Heart right ventricle (tissue), 16 donors: ENCODE data around the gene COPS4. TPM values are rescaled to one million over a fixed set of nuclear protein-coding genes. Genes with fewer than 3 reads are reported as not detected.

Experiments used
- ATAC-seq, 8 donors: fragments of 200-7000 bp; cut with Tn5 transposase; one replicate each; pipeline ENCODE4 v1.9.1; 2020; ENCODE audit warnings: mild to moderate bottlenecking in 8 of 8, moderate library complexity in 8 of 8, moderate number of reproducible peaks in 1 of 8
- DNase-seq, 2 donors: peaks; one replicate each; pipeline ENCODE4 v3.0.0-alpha.2; 2020
- H3K27ac ChIP-seq, 10 donors: fragments of 200-600 bp; sonication (generic) in 2 of 10; one replicate each; pipeline versions ENCODE4 v1.5.0 to v1.8.0; 2020 to 2022; ENCODE audit warnings: mild to moderate bottlenecking in 3 of 10
- H3K27me3 ChIP-seq, 7 donors: fragments of 200-600 bp; one replicate each; pipeline ENCODE4 v1.8.0; 2021 to 2022; ENCODE audit warnings: mild to moderate bottlenecking in 2 of 7
- H3K36me3 ChIP-seq, 9 donors: fragments of 200-600 bp; sonication (generic) in 1 of 9; one replicate each; pipeline versions ENCODE4 v1.5.0 to v1.8.0; 2020 to 2022; ENCODE audit warnings: mild to moderate bottlenecking in 2 of 9
- H3K4me1 ChIP-seq, 9 donors: fragments of 200-600 bp; sonication (generic) in 1 of 9; one replicate each; pipeline versions ENCODE4 v1.5.0 to v1.8.0; 2020 to 2022; ENCODE audit warnings: mild to moderate bottlenecking in 4 of 9
- H3K4me3 ChIP-seq, 10 donors: fragments of 200-600 bp; sonication (generic) in 2 of 10; one replicate each; pipeline versions ENCODE4 v1.5.0 to v1.8.0; 2020 to 2022; ENCODE audit warnings: mild to moderate bottlenecking in 7 of 10, moderate library complexity in 2 of 10
- H3K9me3 ChIP-seq, 11 donors: fragments of 200-600 bp in 10 of 11; sonication (generic) in 2 of 11; one replicate each; pipeline versions ENCODE4 v1.5.0 to v1.8.0; 2013 to 2022; ENCODE audit warnings: mild to moderate bottlenecking in 2 of 11, control low read depth in 1 of 11, moderate library complexity in 1 of 11
- whole genome bisulfite sequencing, 2 donors: extraction: QIAGEN DNeasy Blood & Tissue Kit; methylation state at CpG; one replicate each; pipeline ENCODE4 v1.1.7; 2013; ENCODE audit warnings: inconsistent platforms in 1 of 2; 5-methylcytosine and 5-hydroxymethylcytosine counted together
- intact Hi-C, 10 donors: fragments of 100-400 bp; cut with DNase I; formaldehyde crosslinking; loops; one replicate each; pipeline versions ENCODE4 v1.11.1 to v1.14.2; 2022
- polyA plus RNA-seq, 2 donors: library from polyadenylated mRNA; stranded (reverse); fragments of 200-250 nt; gene quantifications; one replicate each; pipeline ENCODE4 v1.2.3, GENCODE V29; 2013
- total RNA-seq, 10 donors: library from RNA; stranded (reverse); fragmentation: NEBNext Ultra II Directional in 3 of 10; extraction: Animal tissue kit (Norgen Biotek cat#: 25700) in 3 of 10; gene quantifications; one replicate each; pipeline versions ENCODE4 v1.2.1 to v1.2.4, GENCODE V29; 2021 to 2023
- TF ChIP-seq, protein P1 (sequence below), 9 donors: fragments of 200-600 bp; sonication (generic) in 2 of 9; IDR thresholded peaks; one replicate each; pipeline versions ENCODE4 v1.5.0 to v1.8.0; 2021 to 2022; ENCODE audit warnings: antibody characterized with exemption in 9 of 9, mild to moderate bottlenecking in 5 of 9, moderate library complexity in 1 of 9
- donor health status: Arrhythmogenic right ventricular cardiomyopathy.
- donor health status: ischemic (EF 13 %, LVEDD 7.1; RV severe dilation, severe dysfunction).
- donor health status: healthy with polysubstance abuse.
- donor health status: DM: no; HTN: yes; CAD: no.
- donor health status: DM: no; HTN: no; CAD: no.
- donor health status: ischemic (EF 25% LVEDD 6.9; RV normal size, moderate dysfunction).
- donor health status: ischemic (EF 25% LVEDD 5.7; RV mildly dilated, moderate dysfunction).
- donor health status: healthy.
- donor health status: DM: yes; HTN: yes; CAD: no.
- donor health status: Ischemic cardiomyopathy.
- donor health status: ischemic (EF 35%, LVEDD 5.7; RV mildly dilated, moderate dysfunction).
- donor health status: nonischemic (EF 11% LVEDD 7.7; RV severe dilation, severe dysfunction).
- donor health status: DM: yes; HTN: yes; CAD: no.
- donor health status: PGD.
- donor health status: ischemic (EF 29% LVEDD 5.4; RV normal size, mild dysfunction).
- donor health status: nonischemic (EF 23%, LVEDD 6.1; RV moderate dilation, normal function).

COPS4 gene
- total and polyA plus RNA-seq, 12 donors = 12.5 to 65.1 (median 57.2) TPM

DNA sequence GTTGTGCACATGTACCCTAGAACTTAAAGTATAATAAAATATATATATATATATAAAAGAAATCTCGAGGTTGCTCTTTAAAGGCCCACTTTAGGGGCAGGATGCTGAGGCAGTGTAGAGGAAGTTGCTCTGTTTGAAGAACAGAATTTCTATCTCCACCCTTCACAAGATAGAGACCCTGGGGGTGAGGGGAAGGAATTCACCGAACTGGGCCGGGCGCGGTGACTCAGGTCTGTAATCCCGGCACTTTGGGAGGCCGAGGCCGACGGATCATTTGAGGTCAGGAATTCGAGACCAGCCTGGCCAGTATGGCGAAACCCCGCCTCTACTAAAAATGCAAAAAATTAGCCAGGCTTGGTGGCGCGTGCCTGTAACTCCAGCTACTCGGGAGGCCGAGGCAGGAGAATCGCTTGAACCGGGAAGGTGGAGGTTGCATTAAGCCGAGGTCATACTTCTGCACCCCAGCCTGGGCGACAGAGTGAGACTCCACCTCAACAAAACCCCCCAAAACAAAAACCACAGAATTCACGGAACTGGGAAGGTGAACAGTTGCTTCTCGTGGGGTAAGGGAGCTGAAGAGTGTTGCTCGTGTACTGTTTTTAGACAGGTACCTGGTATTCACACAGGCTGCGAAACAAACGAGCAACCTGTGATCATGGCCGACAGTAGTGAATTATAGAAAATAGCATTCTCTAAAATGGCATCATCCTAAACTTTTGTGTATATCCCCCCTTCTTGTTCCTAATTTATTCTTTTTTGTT, 73.3 kb downstream of the COPS4 start:
- no peak for DNase-seq
- peak overlapping the region in 1 of 10 donors; percentile 65 for H3K4me3 ChIP-seq
- intact Hi-C loops = no loop called here

DNA sequence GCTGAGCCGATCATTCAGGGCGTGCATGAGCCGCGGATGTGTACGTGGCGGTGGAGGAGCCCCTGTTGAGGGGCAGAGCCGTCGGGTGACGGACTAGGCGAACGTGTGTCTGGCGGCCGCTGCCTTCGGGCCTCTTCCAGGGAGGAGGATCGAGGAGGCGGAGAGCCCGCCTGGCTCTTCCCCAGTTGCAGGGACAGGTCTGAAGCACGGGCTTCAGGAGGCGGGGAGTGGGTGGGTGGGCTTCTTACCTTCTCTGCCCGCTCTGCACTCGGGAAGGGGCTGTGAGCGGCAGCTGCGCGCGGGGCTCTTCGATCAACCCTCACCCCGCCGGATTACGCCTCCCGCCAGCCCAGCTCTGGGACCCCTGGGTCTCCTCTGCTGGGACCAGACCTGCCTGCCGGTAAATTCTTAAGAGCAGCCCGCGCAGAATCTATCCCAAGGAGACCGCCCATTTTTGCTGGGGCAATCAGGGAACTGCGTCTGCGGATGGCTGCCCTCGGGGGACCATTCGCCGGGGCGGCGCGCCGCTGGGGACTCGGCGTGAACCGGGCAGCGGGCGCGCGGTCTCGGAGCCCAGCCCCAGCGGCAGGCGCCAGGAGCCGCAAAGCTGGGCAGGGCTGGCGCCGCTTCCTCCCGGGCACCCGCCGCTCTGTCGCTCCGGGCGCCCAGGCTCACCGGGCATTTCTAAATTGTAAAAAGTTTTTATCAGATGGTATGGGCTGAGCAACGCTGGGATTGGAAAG, 74.7 kb downstream of the COPS4 start:
- 1 to 2% methylated on average over 59 to 64 of the region's 64 CpGs for WGBS, 2 donors
- DNase-seq (peak in 1 of 2 donors; percentile 36), ATAC-seq (peak; percentile 70 to 85 (median 78))
- peaks cover 0 to 9% (median 0%) of the 10 kb centered on the region in 9 donors for H3K36me3 ChIP-seq
- peak overlapping the region in 3 of 10 donors; percentile 22 to 89 (median 56) for H3K27ac ChIP-seq
- H3K4me3 ChIP-seq = peak overlapping the region; percentile 32 to 68 (median 58)
- H3K4me1 ChIP-seq = peaks cover 0 to 32% (median 11%) of the 10 kb centered on the region in 9 donors
- TF ChIP-seq, protein P1, sequence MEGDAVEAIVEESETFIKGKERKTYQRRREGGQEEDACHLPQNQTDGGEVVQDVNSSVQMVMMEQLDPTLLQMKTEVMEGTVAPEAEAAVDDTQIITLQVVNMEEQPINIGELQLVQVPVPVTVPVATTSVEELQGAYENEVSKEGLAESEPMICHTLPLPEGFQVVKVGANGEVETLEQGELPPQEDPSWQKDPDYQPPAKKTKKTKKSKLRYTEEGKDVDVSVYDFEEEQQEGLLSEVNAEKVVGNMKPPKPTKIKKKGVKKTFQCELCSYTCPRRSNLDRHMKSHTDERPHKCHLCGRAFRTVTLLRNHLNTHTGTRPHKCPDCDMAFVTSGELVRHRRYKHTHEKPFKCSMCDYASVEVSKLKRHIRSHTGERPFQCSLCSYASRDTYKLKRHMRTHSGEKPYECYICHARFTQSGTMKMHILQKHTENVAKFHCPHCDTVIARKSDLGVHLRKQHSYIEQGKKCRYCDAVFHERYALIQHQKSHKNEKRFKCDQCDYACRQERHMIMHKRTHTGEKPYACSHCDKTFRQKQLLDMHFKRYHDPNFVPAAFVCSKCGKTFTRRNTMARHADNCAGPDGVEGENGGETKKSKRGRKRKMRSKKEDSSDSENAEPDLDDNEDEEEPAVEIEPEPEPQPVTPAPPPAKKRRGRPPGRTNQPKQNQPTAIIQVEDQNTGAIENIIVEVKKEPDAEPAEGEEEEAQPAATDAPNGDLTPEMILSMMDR (IDR thresholded peaks at IDR 0.05) = no peak
- peaks cover 0 to 14% (median 6%) of the 10 kb centered on the region in 7 donors for H3K27me3 ChIP-seq
- intact Hi-C loops = no loop called here
- H3K9me3 ChIP-seq = no peaks in the 10 kb centered on the region

More for the DNA sequence above, 73.3 kb downstream of the COPS4 start:
- WGBS, 2 donors = 90 to 91% methylated on average over 26 of the region's 26 CpGs
- H3K27me3 ChIP-seq = peaks cover 0 to 14% (median 6%) of the 10 kb centered on the region in 7 donors
- H3K4me1 ChIP-seq = peaks cover 0 to 32% (median 11%) of the 10 kb centered on the region in 9 donors
- H3K36me3 ChIP-seq = peaks cover 0 to 22% (median 0%) of the 10 kb centered on the region in 9 donors
- TF ChIP-seq, protein P1 (IDR thresholded peaks at IDR 0.05) = no peak
- ATAC-seq = no peak
- no peaks in the 10 kb centered on the region for H3K9me3 ChIP-seq
- peak overlapping the region in 1 of 10 donors; percentile 89 for H3K27ac ChIP-seq

DNA sequence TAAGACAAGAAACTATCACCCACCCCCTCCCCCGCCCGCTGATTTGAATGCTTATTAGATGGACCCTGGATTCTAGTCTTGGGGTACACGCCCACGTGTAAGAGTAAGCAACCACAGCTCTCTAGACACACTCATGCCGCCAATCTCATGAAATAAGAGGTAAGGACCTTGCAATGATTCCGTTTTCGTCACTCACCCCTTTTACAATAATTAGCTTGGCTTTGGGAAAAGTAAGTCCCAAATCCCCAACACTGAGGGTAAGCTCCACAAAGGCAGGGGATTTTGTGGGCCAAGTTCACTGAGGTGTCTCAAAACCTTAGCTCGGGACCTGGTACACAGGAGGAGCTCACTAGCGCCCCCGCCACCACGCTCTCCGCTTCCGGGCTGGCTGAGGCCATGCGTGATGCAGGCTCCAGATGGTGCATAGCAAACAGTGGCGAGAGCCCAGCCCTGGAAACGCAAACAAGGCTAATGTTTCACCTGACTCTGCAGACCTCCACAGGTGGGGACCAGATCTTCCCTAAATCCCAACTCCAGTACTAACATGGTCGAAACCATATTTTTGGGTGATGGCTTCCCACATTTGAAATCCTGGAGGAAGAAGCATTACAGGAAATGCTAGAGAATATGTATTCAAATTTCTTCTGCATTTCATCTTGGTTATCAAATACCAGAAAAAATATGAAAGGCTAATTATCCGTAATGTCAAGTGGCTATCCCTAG, 75.4 kb downstream of the COPS4 start:
- peaks cover 0 to 14% (median 6%) of the 10 kb centered on the region in 7 donors for H3K27me3 ChIP-seq
- peak overlapping the region; percentile 32 to 68 (median 58) for H3K4me3 ChIP-seq
- H3K27ac ChIP-seq = peak overlapping the region in 3 of 10 donors; percentile 22 to 89 (median 56)
- no peaks in the 10 kb centered on the region for H3K9me3 ChIP-seq
- TF ChIP-seq, protein P1 (IDR thresholded peaks at IDR 0.05) = peak in 7 of 9 donors; percentile 27 to 71 (median 58)
- intact Hi-C loops = no loop called here
- DNase-seq (peak; percentile 74 to 83), ATAC-seq (peak; percentile 85 to 97 (median 94))
- H3K4me1 ChIP-seq = peaks cover 0 to 38% (median 11%) of the 10 kb centered on the region in 9 donors
- peaks cover 0 to 1% (median 0%) of the 10 kb centered on the region in 9 donors for H3K36me3 ChIP-seq
- 4% methylated on average over 18 of the region's 18 CpGs for WGBS, 2 donors
